Endometrial microvascular endothelial cells (primary cell): Measurements from ENCODE around the gene TUSC2. TPM values are rescaled to one million over a fixed set of nuclear protein-coding genes. Genes with fewer than 3 reads are reported as not detected.

Experiments
- in situ Hi-C: cut with HindIII; loops from 2 replicates; pipeline ENCODE4 v1.10.0; 2017; ENCODE audit warnings: low sequenced_read_pairs, low pct_unique_long_range_greater_than_20kb; ENCODE audit errors: inconsistent ontology term
- total RNA-seq: library from RNA; depleted of rRNA; stranded (reverse); fragments of >200 nt; gene quantifications from one replicate; pipeline ENCODE4 v1.2.3, GENCODE V29; 2015; ENCODE audit errors: inconsistent ontology term

The TUSC2 gene
- total RNA-seq, 1 donor from 2014 or later: 40.9 TPM

DNA sequence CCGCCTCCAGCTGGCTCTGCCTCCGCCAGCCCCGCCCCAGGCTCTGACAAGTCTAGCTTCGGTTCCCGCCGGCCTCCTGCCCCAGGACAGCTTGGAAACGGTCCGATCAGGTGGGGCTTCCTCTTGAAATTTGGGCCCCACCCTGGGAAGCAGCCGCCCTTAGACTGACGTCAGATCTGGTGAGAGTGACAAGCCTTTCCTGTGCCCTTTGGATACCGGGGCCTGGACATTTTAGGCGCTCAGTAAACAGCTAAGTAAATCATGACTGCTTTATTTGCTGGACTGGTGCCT lies 28.4 kb downstream of the TUSC2 start:
- in situ Hi-C loops: no loop called here

DNA sequence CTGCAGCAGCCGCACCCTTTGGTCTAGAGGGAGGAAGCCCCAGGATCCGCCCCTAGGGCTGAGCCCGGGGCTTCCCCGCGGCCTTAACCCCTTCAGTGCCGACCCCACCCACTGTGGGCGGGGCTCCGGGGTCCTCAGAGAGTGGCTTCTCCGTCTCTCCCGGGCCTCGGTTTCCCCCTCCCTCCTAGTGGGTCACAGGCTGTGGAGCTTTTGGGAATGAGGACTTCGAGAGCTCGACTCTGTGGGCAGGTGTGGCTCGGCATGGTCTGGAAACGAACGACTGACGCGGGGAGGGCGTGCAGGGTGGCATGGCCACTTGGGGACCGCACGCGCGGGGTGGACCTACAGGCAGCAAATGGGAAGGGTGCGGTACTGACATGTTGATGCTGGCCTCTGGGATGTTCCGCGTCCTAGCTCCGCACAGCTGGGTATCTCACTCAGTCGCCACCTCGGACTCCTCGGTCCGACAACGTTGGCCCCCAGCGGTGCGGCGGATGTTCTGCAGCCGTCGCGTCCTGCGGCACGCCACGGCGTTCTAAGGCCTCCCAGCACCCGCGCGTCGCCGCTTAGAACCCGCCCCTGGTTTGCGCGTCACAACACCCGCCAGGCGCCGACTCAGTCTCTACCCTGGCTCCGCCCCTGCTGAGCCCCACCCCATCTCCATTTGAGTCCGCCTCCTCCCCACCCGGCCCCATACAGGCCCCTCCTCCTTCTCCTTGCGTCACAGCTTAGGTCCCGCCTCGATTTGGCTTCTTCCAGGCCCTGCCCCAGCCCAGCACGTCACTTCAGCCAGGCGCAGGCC lies 29.0 kb downstream of the TUSC2 start, which contains the start of the genes HYAL3 and NAA80:
HYAL3 (minus strand) TSS at position 570 of the 802 bp plus-strand sequence. CDS start 3,803 bp downstream, outside the sequence.
NAA80 (minus strand) TSS at position 570 of the 802 bp plus-strand sequence. CDS start 1,942 bp downstream, outside the sequence.
- in situ Hi-C loops: no loop called here

DNA sequence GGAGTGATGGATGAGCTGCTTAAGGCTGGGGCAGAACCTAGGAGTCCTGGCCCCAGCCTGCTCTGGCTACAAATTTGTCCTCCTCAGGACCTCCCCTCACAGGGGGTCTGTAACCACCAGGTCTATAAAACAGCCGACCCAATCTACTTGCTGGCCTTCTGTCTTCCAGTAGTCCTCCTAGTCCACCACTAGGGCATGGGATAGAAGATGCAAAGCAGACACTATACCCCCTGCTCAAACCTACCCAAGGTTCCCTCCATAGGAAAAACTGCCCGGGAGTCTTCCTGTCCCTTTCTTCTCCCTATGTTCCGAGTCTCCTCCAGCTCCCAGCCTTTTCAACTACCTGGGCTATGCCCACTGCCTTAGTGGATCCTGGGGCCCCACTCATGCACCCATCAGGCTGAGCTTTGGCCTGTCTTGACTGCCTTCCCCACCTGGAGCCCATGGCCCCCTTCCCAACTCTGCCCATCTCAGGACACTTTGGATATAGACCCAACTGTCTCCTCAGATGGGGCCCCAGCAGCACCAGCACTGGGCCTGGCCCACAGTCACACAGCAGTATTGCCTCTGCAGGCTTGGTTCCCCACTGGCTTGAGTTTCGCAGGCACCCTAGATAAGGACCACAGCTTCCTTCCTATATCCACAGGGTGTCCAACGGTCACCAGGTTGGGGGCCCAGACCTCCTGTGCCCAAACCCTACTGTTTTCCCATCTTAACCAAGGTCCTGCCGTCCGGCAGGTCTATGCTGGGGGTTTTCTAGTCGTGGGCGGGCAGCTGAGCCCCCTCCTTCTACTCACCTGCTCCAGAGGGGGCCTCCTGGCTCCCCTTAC lies 29.9 kb downstream of the TUSC2 start:
- in situ Hi-C loops: no loop called here

DNA sequence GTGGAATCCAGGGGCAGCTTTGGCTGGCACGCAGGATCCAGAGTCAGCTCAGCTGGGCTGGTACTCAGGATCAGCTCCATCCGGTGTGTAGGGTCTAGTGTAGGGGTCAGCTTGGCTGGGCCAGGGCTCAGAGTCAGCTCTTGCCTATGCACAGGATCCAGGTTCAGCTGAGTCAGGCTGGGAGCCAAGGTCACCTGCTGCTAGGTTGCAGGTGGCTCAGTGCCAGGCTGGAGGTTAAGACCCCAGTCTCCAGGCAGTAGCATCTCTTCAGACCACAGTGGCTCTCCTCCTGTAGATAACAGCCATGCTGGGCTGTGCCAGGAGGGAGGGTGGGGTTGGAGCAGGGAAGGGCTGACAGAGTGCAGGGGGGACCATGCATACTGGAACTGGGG lies 30.6 kb downstream of the TUSC2 start:
- in situ Hi-C loops: no loop called here

DNA sequence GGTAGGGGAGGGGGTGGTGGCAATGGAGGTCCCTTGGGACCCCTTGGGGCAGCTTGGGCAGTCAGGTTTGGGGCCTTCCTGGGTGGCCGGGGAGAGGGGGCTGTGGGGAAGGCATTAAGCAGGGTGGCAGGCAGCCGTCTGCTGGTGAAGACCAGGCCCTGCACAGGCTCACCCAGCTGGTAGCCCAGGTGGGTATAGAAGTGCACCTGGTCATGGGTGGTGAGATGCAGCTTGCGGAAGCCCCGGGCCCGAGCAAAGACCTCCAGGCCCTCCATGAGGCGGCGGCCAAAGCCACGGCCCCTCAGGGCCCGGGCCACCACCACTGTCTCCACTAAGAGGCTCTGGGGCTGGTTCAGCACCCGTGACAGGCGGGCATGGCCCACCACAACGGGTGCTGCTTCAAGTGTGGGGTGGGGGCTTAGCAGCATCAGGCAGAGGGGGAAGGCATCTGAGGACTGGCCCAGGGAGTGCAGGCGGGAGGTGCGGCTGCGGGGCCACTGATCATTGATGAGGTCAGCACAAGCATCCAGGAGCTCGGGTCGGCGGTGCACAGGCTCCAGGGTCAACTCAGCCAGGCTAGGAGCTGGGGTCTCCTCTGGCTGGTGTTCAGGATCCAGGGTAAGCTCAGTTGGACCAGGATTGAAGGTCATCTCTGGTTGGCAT lies 31.2 kb downstream of the TUSC2 start:
- in situ Hi-C loops: no loop called here

DNA sequence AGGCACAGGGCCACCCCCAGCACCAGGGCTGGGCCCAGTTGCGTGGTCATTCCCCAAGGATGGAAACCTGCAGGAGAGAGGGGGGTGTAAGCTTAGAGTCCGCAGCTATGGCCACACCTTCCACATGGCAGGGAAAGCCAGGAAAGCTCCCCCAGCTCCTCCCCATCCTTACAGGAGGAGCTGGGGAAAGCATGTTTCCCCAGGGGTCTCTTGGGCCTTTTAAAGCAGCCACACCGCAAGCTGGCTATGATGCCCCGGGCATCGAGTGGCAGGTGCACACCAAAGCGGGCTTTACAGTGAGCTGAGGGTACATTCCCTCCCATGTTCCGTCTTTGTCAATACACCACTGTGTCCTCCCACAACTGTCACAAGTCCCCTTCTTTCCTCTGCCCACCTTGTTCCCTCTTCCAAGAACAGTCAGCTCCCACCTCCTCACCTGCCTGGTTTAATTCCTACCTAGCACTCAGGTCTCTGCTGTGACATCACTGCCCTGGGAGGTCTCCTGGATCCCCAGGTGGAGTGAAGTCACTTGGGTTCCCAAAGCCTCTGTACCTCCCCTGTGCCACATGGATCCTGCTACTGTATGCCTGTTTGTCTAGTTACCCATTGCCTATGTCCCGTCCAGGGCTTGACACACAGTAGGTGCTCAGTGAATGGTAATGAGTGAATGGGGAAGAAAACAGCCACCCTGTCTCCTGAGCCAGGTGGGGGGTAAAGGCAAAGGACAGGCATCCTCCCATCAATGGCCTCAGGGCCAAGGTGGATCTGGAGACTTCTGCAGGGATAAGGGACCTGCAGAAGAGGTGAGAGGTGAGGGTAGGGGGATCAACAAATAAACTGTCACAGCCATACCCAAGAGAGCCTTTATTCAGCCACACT lies 32.2 kb downstream of the TUSC2 start:
- in situ Hi-C loops: no loop called here

DNA sequence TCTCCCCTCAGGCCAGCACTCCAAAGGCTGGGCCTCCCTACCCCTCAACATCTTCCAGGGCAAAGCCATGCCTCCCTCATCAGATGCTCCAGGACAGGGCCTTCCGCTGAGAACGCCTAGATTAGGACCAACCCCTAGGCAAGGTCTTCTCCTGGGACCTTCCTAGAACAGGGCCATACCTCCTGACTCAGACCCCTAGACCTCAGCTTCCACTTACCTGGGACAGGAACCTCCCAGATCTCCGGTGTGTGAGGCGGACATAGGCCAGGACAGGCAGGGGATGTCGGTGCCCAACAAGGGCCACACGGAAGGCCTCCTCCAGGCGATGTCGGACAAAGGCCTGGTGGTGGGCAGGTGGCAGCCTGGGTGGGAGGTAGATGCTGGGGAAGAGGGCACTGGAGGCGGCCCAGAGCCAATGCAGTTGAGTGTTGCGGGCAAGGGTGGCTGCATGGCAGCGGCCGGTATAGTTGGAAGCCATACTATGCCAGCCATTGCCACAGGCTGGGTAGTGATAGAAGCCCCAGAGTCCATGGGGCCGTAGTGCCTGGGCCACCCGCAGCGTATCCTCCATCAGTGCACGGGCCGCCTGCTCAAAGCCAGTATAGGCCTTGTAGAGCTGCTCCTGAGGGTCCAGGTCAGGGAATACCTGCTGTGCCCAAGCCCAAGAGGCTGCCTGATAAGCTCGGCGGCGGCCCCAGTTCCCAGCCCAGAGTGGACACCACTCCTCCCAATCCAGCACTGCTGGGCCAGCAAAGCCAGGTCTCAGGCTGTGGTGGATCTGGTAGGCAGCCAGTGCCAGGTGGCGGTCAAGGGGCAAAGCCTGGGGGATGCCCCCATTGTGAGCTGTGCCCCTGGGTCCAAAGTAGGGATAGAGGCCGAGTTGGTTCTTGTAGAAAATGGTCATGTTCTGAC lies 33.3 kb downstream of the TUSC2 start:
- in situ Hi-C loops: no loop called here

DNA sequence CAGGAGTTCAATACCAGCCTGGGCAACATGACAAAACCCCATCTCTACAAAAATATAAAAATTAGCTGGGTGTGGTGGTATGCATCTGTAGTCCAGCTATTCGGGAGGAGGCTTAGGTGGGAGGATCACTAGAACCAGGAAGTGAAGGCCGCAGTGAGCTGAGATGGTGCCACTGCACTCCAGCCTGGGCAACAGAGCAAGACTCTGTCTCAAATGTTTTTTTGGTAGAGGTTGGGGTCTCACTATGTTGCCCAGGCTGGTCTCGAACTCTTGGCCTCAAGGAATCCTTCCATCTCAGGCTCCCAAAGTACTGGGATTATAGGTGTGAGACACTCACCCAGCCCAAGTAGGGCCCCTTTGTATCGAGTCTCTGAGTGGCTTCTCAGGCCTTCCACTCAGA lies 33.9 kb downstream of the TUSC2 start:
- in situ Hi-C loops: no loop called here

DNA sequence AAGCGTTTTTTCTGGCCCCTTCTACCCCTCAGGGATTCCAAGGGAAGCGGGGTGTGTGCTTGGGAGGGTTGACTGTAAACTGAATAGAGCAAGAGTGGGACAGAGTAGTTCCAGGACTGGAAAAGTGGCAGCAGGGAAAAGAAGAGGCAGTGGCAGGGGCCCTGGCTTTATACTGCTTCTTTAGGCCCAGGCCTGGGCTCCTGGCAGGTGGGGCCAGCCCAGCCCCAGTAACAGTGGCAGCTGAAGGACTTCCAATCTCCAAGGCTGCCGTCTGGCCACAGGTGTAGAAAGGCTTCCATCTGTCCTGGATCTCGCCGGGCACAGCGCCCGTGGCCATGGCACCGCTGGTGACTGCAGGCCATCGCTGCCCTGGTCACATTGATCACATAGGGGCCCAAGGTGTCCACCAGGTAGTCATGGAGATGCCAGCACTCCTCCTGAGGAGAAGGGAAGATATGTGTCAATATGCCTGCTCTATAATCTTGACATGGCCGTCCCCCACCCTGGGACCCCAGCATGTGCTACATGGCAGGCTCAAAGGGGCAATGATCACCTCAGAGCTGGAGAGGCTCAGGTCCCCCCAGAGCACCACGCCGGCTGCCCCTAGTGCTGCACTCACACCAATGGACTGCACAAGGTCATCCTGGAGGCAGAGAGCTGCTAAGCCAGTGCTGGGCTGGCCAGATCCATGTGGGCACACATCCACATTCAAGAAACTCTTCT lies 34.8 kb downstream of the TUSC2 start:
- in situ Hi-C loops: no loop called here

DNA sequence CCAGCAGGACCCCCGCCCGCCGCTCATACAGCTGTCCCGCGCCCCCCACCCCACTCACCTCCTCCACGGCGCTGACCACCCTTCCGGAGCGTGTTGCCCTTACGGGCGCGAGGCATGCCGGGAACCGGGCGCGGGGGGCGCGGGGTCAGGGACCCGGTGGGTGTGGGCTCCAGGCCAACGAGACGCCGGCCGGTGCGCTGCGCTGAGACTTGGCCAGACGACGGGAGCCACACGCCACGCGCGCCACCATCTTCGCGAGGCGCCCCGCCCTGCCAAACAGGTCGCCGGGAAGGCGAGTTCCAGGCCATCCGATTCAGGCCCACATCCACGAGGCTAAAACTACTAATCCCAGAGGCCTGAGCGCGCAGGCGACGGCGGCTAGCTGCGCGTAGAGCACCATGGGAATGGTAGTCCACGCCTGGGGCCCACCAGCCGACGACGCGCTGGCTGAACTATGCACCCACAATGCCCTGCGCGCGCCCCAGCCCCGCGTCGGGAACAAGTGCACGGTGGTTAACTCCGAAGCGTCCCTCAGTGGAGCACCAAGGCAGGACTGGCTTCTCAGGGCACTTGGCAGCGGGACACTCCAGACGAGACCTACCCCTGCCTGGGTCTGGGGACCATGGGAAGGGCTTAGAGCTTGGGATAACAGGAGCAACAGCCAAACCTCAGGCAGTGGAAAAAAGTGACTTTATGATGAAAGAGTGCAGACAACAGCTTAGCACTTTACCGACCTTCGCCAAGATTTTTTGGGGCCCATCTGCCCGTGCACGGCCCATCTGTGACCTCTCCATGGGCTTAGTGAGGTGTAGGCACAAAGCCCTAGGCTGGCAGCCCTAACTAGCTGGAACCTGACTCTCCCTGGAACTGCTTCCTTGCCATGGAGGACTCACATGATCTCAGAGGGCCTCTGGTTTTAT lies 35.6 kb downstream of the TUSC2 start, which contains the start of gene IFRD2:
IFRD2 (minus strand) TSS at position 271 of the 920 bp plus-strand sequence; CDS start at position 116, 155 bp downstream.
- in situ Hi-C loops: no loop called here

DNA sequence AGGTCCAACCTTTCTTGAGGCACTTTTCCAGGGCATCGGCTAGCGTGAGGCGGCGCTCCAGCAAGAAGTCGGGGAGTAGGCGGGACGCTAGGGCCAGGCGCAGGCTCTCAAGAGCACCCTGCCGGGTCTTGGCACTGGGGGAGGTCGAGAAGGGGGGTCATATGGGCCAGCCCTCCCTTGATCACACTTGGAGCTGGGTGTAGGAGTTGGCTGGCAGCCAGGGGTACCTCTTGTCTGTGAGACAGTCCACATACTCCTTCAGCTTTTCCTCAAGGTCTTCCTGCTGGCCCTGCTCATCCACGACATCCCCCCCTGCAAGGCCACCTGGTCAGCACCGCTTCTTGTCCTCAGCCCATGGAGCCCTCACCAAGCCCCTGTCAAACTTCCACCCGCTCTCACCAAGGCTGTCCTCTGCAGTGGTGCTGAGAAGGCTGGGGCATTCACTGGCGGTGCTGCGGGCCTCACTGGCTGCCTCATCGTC lies 37.8 kb downstream of the TUSC2 start:
- in situ Hi-C loops: no loop called here

DNA sequence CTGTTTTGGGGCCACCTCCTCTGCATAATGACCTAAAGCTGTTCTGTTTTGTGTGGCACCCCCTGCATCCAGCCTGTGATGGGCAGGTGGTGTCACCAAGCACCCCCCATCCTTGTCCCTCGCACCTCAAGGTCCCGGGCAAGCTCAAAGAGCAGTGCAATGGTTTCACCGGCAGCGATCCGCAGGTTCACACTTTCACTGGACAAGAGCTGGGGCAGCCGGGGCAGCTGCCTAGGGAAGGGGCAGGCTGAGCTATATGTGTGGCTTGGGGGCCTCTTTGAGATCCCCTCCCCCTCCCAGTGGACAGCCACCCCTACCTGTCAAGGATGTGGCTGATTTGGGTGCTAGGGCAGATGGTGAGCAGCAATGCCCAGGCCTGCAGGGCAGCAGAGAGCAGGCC lies 38.9 kb downstream of the TUSC2 start:
- in situ Hi-C loops: no loop called here

DNA sequence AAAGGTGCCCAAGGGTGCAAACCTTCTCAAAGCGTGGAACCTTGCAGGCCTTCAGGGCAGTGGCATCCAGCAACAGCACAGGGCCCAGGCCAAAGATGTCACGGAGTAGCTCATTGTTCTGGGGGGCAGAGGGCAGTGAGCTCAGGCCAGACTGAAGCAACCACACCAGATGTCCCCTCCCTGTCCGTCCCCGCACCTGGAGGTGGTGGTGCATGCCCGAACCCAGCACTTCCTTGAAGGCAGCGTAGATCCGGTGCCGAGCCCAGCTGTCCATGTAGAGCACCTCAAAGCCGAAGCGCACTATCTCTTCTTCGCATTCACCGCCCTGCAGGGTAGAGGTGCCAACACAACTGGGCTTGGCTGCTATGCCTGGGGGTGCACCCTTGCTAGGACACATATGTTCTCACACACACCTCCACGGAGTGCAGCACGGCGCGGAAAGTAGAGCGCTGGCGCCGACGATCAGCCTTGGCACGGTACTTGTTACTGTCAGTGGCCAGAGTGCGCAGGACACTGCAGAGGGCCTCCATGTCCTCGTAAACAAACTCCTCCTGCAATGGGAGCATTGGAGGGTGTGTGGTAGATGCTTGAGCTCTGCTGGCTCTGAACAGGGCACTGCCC lies 39.5 kb downstream of the TUSC2 start:
- in situ Hi-C loops: no loop called here

DNA sequence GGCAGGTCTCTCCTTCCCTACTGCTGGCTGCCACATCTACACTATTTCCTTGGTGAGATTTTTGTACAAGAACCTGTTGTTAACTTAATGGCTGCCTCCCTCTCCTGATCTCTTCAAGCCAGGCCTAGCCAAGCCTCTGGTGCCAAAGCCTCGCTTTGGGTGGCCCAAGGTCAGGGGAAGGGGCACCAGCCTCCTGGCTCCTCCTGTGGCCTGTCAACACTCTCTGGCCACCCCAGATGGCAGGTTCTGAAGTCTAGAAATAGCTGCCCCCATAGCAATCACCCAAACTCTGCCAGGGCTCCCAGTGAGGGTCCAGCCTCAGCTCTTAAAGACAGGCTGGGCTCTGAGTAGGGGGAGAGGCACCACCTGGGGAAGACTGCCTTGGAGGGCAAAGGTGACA lies 40.8 kb downstream of the TUSC2 start:
- in situ Hi-C loops: no loop called here
